GM19238 (cell line): ENCODE measurements around the gene TMEM120A.

Experiments used
- DNase-seq: peaks from one replicate; pipeline ENCODE4 v3.0.0; 2011; ENCODE audit warnings: low spot score; ENCODE audit not compliant: insufficient read length

The TMEM120A gene

DNA sequence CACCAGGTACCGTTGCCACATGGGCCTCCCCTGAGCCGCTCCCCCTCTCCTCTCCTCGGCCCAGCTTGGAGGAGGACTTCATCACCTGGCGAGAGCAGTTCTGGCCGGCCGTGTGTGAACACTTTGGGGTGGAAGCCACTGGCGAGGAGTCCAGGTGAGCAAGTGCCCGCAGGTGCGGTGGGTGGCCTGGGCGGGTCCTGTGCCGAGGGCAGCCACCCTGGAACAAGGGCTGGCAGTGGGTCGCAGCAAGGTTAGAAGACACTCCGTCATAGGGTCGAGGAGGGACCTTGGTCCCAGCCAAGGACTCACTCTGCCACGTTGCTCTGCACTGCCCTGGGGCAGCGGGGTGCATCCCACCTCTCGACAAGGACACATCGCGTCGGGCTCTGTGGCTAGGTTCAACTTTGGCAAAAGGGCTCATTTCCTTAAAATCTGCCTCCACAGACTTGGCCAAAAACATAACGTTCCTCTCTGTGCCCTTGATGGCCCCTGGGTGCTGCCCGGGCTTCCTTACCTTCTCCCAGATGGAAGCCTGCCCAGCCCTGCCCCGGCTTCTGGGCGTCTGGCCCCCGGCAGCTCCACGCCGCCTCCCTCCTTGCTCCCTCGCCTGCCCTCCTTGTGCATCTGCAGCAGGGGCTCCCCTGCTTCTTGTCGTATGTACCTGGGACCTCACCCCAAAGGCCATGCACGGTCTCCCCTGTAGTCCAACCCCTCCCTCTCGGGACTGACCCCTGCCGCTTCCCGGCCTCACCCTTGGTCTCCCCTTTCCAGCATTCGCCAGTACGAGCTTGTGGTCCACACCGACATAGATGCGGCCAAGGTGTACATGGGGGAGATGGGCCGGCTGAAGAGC is 12.7 kb downstream of the TMEM120A start:
- no peak for DNase-seq

DNA sequence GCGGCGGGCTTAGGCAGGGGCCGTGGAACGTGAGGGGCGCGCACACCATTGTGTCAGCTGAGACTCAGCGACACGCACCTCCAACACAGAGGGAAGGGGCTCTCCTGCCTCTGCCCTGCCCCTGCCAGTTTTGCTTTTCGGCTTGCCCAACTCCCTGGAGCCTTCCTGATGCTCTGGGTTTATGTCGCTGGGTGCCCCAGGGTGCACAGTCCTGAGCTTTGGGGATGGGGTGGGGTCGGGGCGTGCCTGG is 13.3 kb downstream of the TMEM120A start:
- DNase-seq, result no peak

GRCh38 chr7:75980430-75981202 is 13.8 kb downstream of the TMEM120A start:
- DNase-seq, result no peak

GRCh38 chr7:75979759-75980429 is 14.5 kb downstream of the TMEM120A start:
- DNase-seq, result no peak

DNA sequence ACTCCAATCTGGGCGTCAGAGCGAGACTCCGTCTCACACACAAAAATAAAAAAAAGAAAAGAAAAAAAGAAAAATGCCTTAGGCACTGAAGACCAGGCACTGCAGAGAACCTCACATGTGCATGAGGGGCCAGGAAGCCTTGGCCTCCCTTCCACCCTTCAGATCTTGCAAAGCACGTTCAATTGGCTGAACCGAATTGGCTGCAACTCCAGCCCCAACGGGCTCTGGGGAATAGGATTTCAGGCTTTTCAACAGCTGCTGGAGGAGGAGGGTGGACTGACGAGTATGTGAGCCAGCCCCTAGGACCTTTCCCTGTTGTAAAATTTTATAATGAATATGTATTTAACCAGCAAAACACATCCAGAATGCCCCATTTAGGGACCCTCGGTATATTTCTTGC is 16.7 kb downstream of the TMEM120A start:
- no peak for DNase-seq

DNA sequence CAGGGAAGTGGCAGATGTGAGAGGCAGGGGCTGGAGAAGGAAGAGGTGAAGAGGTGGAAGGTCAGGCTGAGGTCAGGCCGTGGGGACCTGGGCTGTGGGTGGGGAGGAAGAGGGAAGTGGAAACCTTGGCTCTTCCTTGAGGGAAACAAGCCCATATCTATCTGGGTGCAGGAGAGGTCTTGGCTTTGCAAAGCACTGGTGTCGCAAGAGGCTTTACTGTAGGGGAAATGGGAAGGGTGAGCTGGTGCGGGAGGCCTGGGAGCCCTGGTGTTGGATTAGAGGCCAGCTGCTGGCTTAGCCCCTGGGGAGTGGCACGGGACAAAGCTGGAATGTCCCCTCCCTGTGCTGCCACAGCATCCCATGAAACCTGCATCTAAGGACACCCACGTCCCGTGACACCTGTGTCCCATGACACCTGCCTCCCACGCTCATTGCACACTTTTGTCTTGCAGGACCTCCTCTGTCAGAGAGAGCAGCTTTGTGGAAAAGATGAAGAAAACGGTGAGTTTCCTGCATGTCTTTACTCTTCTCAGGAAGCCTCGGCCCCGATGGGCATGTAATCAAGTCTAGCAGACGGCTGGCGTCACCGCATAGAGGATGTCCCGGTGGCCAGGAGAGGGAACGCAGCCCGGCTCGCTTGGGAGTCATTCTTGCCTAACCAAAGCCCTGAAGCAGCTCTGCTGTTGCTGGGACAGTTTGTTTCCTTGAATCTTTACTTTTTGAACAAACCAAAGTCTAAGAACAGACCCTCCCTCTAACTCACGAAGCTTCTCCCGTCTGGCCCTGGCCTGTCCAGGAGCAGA is 22.2 kb downstream of the TMEM120A start:
- DNase-seq, result no peak

DNA sequence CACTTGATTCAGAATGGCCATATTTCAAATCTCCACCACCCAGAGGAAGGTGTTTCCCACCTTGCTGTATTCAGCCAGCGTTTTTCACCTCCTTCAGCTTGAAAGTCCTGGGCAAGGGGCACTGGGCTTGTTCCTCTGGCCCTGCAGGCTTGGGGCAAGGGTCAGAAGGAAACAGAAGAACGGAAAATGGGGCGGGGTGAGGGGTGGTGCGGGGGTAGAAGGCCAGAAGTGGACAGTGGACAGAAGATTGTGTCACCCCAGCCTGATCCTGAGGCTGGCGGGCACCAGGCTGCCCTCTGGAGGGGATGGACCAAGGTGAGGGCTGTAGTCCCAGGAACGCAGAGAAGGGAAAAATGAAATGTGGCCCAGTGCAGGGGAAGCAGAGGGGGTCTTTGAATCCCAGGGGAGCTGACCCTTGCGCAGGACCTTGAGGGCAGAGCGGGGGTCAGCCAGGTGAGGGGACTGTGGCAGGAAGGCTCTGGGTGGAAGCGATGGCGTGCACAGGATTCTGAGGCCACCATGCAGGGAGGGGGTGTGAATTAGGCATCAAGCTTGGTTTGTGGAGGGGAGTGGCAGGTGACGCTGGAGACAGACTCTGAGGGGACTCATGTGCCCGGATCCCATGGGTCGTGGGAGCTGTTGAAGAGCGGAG is 23.0 kb downstream of the TMEM120A start:
- DNase-seq, result no peak

DNA sequence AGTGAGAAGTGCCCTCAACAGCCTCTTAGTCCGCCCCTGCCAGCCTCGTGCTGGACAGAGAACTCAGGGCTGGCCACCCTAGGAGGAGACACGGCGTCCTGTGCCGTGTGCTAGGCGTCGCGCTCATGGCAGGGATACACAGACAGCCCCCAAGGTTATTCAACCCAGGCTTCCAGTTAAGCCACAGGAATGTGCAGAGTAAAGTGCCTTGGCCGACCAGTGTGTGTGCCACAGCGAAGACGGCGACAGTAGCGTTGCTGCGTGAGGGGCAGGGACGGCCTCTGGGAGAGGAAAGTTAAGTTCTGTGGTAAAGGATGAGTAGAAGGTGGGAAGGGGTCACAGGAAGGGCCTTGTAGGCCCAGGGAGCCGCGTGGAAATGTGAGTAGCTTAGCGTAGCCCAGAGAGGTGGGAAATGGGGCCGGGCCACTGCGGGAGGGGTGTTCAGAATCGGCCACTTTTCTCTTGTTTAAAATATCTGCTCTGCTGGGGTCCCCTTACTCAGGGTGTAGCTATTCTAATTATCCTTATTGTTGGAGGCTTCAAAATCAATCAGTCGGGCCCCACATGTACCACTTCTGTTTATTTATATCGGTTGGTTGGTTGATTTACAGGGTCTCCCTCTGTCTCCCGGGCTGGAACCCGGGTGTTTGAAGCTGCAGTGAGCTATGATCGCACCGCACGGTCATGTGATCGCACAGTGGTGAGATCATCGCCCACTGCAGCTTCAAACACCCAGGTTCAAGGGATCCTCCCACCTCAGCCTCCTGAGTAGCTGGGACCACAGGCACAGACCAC is 24.5 kb downstream of the TMEM120A start:
- no peak for DNase-seq

DNA sequence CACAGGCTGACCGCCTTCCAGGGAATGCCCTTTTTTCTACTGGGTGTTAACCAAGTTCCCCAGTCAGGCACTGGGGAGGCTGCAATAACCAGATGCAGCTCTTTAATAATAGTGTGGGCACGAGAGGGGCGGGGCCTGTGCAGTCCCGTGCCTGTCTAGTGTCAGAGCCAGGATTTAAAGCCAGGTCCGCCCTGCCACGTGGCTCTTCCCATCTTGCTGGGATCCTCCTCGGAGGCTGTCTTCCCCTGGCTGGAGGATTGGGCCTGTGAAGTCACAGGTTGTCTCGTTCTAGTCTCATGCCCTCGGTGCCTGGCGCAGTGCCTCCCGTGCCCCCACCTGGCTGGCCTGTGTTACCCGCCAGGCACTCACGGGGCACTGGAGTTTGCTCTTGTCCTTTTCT is 25.2 kb downstream of the TMEM120A start:
- DNase-seq, result no peak

DNA sequence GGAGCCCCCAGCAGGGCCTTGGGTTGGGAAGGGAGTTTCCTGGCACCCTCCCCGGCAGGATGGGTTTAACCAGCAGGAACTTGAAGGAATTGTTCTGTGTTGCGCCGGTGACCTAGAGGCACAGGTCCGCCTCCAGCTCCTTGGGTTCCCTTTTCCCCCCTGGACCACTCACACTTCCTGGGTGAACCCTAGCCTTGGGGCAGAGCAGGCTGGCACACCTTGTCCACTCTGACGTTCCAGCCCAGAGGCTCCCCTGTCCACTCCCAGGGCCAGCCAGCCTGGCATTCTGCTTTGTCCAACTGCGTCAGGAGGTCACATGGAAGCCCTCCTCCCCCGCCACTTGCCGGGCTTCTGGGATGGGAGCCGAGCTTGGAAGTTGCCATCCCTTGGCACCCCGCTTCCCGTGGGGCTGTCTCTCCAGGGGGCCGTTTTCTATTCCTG is 25.8 kb downstream of the TMEM120A start:
- no peak for DNase-seq

DNA sequence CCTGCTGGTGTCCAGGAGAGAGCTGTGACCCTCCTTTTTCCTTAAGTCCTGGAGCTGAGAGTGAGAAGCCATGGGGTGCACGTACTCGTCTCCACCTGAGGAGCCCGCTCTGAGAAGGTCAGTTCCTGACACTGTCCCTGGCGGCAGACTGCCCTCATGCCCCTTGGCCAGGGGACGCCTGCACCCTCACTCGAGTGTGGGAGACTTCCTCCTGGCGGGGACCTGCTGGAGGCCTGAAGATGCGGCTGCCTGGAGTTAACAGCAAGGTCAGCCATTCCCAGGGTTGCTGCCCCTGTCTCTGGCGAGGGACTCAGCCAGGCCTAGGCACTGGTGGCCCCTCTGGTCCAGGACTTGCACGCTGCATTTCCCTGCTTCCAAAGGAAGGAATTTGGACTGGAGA is 26.4 kb downstream of the TMEM120A start:
- DNase-seq, result no peak

- DNase-seq, result no peak
Observed at GRCh38 chr7:75967487-75967997, 26.9 kb downstream of the TMEM120A start.

- no peak for DNase-seq
Observed at GRCh38 chr7:75967055-75967454, 27.3 kb downstream of the TMEM120A start.

DNA sequence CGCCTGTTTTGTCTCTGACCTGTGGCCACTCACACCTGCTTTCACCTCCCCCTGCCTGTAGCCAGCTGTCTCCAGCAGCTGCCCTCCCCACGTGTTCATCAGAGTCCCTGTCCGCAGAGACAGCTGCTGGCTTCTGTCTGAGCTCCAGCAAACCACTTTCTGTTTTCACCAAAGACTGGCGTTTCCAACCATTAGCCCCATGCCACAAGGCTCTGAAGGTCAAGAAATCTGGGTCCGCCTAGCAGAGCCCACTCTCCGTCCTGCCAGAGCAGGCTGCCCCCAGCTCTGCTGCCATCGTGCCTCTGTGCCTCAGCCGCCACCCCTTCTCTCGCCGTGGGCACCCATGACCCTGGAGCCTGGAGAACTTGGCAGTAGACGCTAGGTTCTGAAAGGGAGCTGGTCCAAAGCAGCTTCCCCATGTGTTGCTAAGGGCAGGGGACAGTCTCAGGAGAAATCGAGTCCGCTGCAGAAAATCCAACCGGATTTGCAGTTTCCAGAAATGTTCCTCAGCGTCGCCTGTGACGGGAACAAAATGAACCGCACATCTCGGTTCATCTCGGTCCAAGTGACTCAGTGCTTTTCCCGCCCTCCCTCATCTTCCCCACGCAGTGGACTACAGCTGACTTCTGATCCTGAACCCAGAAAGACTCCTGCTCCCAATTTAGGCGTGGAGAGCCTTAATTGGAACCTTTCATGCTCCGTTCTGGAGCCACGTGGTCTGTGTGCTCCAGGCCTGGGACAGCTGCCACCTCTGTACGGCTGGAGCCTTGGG is 28.0 kb downstream of the TMEM120A start:
- no peak for DNase-seq

- no peak for DNase-seq
Observed at GRCh38 chr7:75965617-75966016, 28.8 kb downstream of the TMEM120A start.

DNA sequence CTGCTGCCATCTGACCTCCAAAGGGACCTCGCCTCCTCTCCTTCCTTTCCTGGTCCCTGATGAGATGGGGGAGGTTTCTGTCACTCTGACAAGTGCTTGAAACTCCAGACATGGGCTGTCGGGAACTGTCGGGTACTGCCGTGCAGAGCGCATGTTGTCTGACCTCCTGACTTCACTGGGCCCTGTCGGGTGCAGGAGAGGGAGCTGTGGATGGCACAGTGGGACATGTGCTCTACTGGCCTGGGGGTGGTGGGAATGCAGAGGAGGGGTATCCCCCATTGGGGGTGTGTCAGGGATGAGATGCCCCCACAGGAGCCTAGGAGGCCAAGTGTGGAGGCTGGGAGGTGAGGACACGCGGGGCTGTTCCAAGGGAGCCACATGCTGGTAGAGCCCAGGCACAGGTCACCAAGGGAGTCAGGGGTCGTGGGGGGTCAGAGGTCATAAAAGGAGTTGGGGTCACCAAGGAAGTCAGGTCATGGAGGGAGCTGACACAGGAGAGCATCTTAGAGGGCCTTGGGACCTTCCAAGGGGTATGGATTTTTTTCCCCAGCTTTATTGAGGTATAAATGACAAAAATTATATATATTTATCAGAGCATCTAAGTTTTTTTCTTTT is 30.9 kb downstream of the TMEM120A start:
- no peak for DNase-seq

GRCh38 chr7:75962607-75963380 is 31.6 kb downstream of the TMEM120A start:
- no peak for DNase-seq

DNA sequence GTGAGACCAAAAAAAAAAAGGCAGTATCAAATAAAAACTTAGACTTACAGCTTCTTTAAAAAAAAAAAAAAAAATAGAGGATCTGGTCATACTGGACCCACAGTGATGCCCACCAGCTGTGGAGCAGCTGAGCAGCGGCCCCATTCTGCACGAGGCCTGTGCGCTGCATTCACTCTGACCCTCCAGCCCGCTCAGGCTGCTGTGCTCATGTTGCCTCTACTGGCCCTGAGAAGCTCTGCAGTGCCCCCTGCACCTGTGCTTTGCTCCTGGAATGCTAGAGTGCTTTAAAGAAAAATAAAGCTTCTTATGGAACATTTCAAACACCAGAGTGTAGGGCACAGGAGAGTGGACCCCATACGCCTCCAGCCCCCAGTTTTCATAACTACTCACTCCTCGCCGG is 33.2 kb downstream of the TMEM120A start:
- no peak for DNase-seq
